Aorta (tissue), 5 donors: Measurements from ENCODE around the gene GLT1D1. TPM values are rescaled to one million over a fixed set of nuclear protein-coding genes. Genes with fewer than 3 reads are reported as not detected.
"Not testable (repeated sequence)": the region's sequence is repeated elsewhere in the genome, so short reads cannot be mapped to it uniquely, and the experiment has no call there.

Experiments
- ATAC-seq: fragments of 200-7000 bp; cut with Tn5 transposase; one replicate; pipeline ENCODE4 v1.9.1; 2022; ENCODE audit warnings: moderate library complexity; ENCODE audit not compliant: low FRiP score
- DNase-seq, 2 donors: peaks; one replicate each; pipeline ENCODE4 v3.0.0-alpha.2; 2020
- H3K27ac ChIP-seq, 2 donors: one replicate each; pipeline ENCODE4 v1.5.1; 2013; ENCODE audit warnings: low read length in 2 of 2, mild to moderate bottlenecking in 2 of 2, moderate library complexity in 2 of 2, control low read depth in 1 of 2, inconsistent platforms in 1 of 2, low read depth in 1 of 2
- H3K27me3 ChIP-seq, 2 donors: one replicate each; pipeline ENCODE4 v1.6.1; 2013; ENCODE audit warnings: control low read depth in 1 of 2, low read length in 1 of 2, mild to moderate bottlenecking in 1 of 2, moderate library complexity in 1 of 2; ENCODE audit not compliant: insufficient read depth in 2 of 2, control insufficient read depth in 1 of 2
- H3K36me3 ChIP-seq, 2 donors: one replicate each; pipeline ENCODE4 v1.6.1; 2013; ENCODE audit warnings: control low read depth in 1 of 2, low read length in 1 of 2, mild to moderate bottlenecking in 1 of 2; ENCODE audit not compliant: insufficient read depth in 2 of 2, control insufficient read depth in 1 of 2
- H3K4me1 ChIP-seq, 2 donors: one replicate each; pipeline ENCODE4 v1.6.1; 2013; ENCODE audit warnings: low read length in 2 of 2, control low read depth in 1 of 2, mild to moderate bottlenecking in 1 of 2, moderate library complexity in 1 of 2; ENCODE audit not compliant: insufficient read depth in 2 of 2, control insufficient read depth in 1 of 2
- H3K4me3 ChIP-seq, 2 donors: one replicate each; pipeline ENCODE4 v1.5.1; 2013; ENCODE audit warnings: low read length in 2 of 2, control low read depth in 1 of 2, mild to moderate bottlenecking in 1 of 2
- H3K9me3 ChIP-seq: one replicate; pipeline ENCODE4 v1.6.1; 2013; ENCODE audit warnings: mild to moderate bottlenecking, low read length; ENCODE audit not compliant: control insufficient read depth
- WGBS, 2 donors: extraction: QIAGEN DNeasy Blood & Tissue Kit; methylation state at CpG; one replicate each; pipeline ENCODE4 v1.1.7; 2013; 5-methylcytosine and 5-hydroxymethylcytosine counted together
- intact Hi-C, 2 donors: fragments of 100-400 bp; cut with DNase I; formaldehyde crosslinking; loops; one replicate each; pipeline versions ENCODE4 v1.14.2 to v1.15.0; 2022
- polyA plus RNA-seq, 2 donors: library from polyadenylated mRNA; stranded (reverse); fragments of 200-250 nt; gene quantifications; one replicate each; pipeline ENCODE4 v1.2.3, GENCODE V29; 2013
- total RNA-seq, 2 donors: library from RNA; stranded (reverse); fragmentation: NEBNext Ultra II Directional; extraction: Animal tissue kit (Norgen Biotek cat#: 25700); gene quantifications; one replicate each; pipeline ENCODE4 v1.2.1, GENCODE V29; 2021
- donor health status: healthy with polysubstance abuse.
- donor health status: Bipolar disorder and iron deficiency.
- donor health status: DM: no; HTN: no; CAD: no.
- donor health status: DM: no; HTN: no; CAD: no.
- donor health status: DM: yes; HTN: yes; CAD: no.

The GLT1D1 gene
- total and polyA plus RNA-seq, 4 donors: 0.54 to 1.4 (median 0.78) TPM; not detected in 1

DNA sequence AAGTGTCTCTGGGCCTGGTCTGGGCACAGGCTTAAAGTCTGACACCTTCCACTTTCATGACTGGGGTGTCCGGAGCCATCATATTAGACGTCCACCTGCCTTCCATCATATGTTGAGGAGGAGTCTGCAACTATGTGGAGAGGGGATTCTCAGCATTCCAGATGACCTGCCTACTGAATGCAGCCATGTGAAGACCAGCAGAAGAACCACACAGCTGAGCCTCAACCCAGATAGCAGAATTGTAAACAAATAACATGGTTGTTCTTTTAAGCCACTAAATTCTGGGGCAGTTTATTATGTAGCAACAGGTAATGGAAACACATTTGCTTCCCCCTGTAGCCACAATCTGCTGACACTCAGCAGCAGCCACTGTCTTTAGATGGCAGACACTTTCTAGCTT, 25.6 kb upstream of the GLT1D1 start:
- intact Hi-C loops: no loop called here

DNA sequence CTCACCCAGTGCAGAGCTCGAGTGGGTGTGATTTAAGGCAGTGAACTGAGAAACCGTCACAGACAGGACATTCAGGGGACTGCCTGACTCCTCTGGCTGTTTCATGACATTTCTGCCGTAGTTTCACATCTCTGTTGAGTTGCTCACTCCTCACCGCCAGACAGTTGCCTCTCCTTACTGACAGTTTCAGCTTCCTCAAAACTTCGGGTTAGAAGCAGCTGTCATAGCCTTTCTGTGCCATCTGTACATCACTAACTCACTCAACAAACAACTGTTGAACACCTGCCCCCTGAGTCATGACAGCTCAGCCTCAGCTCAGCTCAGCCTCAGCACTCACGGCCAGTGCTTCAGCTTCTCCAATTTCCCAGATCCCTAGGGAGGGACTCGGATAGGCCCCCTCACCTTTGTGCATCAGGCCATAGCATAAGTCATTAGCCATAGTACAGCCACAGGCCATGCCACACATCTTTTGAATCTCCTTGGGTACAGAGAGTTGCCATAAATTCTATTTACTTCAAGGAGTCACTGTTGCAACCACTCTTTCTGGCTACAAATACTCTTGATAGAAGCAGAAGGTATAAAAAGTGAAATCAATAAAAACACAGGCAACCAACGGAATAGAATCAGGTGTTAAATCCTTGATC, 23.3 kb upstream of the GLT1D1 start:
- H3K4me3 ChIP-seq: no peak overlapping the region
- intact Hi-C loops: no loop called here
- H3K27me3 ChIP-seq: no peaks in the 10 kb centered on the region
- H3K9me3 ChIP-seq: peaks cover 3% of the 10 kb centered on the region
- no peaks in the 10 kb centered on the region for H3K36me3 ChIP-seq
- ATAC-seq (peak; percentile 33), DNase-seq (no peak)
- 73 to 75% methylated on average over 8 of the region's 8 CpGs for WGBS, 2 donors
- H3K4me1 ChIP-seq: no peaks in the 10 kb centered on the region
- no peak overlapping the region for H3K27ac ChIP-seq

More for the DNA sequence above, 25.6 kb upstream of the GLT1D1 start:
- H3K27ac ChIP-seq: no peak overlapping the region
- H3K4me3 ChIP-seq: no peak overlapping the region
- H3K9me3 ChIP-seq: peaks cover 3% of the 10 kb centered on the region
- DNase-seq (no peak), ATAC-seq (no peak)
- no peaks in the 10 kb centered on the region for H3K4me1 ChIP-seq
- no peaks in the 10 kb centered on the region for H3K27me3 ChIP-seq
- no peaks in the 10 kb centered on the region for H3K36me3 ChIP-seq
- WGBS, 2 donors: 93 to 97% methylated on average over 2 of the region's 2 CpGs

DNA sequence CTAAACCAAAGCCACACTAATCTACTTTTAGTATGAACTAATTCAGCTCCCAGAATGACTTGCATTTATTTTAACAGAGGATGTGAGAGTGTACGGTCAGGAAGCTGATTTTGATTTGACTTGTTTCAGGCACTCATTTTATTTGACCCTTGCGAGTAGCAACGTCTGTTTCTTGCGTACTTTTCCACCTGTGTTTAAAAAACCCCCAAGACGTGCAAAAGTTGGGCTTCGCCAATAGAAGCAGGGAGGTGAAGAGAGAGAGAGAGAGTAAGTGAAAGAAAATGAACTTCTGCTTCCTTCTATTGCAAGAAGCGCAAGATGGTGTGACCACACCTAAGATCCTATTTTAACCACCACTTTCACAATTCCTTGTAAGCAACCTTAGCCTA, 22.8 kb upstream of the GLT1D1 start:
- DNase-seq (no peak), ATAC-seq (no peak)
- Histone ChIP-seq H3K27ac (no peak overlapping the region), H3K4me3 (no peak overlapping the region), H3K4me1 (no peaks in the 10 kb centered on the region), H3K36me3 (no peaks in the 10 kb centered on the region), H3K9me3 (peaks cover 5% of the 10 kb centered on the region), H3K27me3 (no peaks in the 10 kb centered on the region)
- intact Hi-C loops: no loop called here
- 82 to 84% methylated on average over 7 of the region's 7 CpGs for WGBS, 2 donors

DNA sequence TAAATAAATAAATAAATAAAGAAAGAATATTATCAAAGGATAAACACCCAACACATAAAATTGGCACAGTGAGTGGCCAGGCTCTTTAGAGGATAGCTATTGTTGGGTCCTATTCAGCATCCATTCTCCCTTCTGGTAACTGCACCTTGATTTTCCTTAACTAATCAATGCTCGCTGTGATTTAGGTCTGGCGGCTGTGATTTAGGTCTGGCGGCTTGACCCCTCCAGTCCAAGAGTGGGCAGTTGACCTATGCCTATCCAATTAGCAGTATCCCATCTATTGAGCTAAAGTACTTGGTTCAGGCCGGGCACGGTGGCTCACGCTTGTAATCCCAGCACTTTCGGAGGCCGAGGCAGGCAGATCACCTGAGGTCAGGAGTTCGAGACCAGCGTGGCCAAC, 19.9 kb upstream of the GLT1D1 start:
- ATAC-seq (no peak), DNase-seq (no peak)
- intact Hi-C loops: no loop called here
- no peaks in the 10 kb centered on the region for H3K27me3 ChIP-seq
- H3K9me3 ChIP-seq: peaks cover 1% of the 10 kb centered on the region
- no peak overlapping the region for H3K4me3 ChIP-seq
- no peaks in the 10 kb centered on the region for H3K36me3 ChIP-seq
- WGBS, 2 donors: 97% methylated on average over 10 of the region's 10 CpGs
- no peaks in the 10 kb centered on the region for H3K4me1 ChIP-seq
- H3K27ac ChIP-seq: no peak overlapping the region

GRCh38 chr12:128839885-128840284, 13.4 kb upstream of the GLT1D1 start:
- H3K36me3 ChIP-seq, H3K9me3 ChIP-seq, H3K4me1 ChIP-seq, DNase-seq, H3K27me3 ChIP-seq, intact Hi-C loops, ATAC-seq, H3K27ac ChIP-seq, H3K4me3 ChIP-seq: not testable (repeated sequence)
- WGBS, 2 donors: 67 to 75% methylated on average over 12 of the region's 12 CpGs

DNA sequence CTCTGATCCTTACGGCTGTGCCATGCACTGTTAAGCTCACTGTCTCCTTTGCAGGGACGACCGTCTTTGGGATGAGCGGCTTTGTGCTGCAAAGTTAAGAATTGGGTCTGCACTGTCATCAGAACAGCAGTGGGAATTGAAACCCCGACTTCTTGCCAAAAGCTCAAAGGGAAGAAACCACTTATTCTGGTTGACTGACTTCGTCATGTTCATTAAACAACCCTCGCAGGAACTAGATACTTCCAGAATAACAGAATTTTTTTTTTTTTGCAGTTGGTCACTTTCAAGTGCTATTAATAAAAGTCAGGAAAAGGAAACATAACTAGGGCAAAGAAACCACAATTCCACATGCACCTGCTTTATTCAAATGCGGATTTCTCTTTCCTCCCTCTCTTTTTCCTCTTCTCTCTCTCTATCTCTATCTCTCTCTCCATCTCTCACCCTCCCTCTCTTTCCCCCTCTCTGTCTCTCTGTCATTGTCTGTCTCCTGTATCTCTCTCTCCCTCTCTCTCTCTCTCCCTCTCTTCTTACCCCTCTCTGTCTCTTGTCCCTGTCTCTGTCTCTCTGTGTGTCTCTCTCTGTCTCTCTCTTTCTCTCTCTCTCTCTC, 12.3 kb upstream of the GLT1D1 start:
- 43 to 57% methylated on average over 8 of the region's 8 CpGs for WGBS, 2 donors
- intact Hi-C loops: no loop called here
- Histone ChIP-seq H3K36me3 (no peaks in the 10 kb centered on the region), H3K9me3 (peaks cover 2% of the 10 kb centered on the region), H3K27ac (no peak overlapping the region), H3K4me3 (no peak overlapping the region), H3K4me1 (no peaks in the 10 kb centered on the region), H3K27me3 (no peaks in the 10 kb centered on the region)
- DNase-seq (no peak), ATAC-seq (no peak)

- peaks cover 2% of the 10 kb centered on the region for H3K9me3 ChIP-seq
- 92% methylated on average over 11 of the region's 11 CpGs for WGBS, 2 donors
- intact Hi-C loops: no loop called here
- no peak overlapping the region for H3K27ac ChIP-seq
- no peaks in the 10 kb centered on the region for H3K4me1 ChIP-seq
- no peaks in the 10 kb centered on the region for H3K36me3 ChIP-seq
- ATAC-seq: no peak
- no peak overlapping the region for H3K4me3 ChIP-seq
- no peaks in the 10 kb centered on the region for H3K27me3 ChIP-seq
- no peak for DNase-seq
Measured at GRCh38 chr12:128842579-128842978, 10.7 kb upstream of the GLT1D1 start.

DNA sequence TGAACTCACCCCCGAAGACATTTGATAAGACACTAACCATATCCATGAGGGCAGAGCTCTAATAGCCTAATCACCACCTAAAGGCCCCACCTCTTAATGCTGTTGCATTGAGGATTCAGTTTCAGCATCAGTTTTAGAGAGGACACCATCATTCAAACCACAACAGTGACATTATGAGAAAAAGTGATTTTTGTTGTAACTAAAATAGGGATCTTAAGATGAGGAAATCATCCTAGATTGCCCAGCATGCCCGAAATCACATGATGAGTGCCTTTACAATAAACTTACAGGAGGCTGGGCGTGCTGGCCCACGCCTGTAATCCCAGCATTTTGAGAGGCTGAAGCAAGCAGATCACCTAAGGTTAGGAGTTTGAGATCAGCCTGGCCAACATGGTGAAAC, 9.7 kb upstream of the GLT1D1 start:
- H3K4me3 ChIP-seq: no peak overlapping the region
- no peaks in the 10 kb centered on the region for H3K27me3 ChIP-seq
- intact Hi-C loops: no loop called here
- peaks cover 2% of the 10 kb centered on the region for H3K9me3 ChIP-seq
- 85 to 88% methylated on average over 4 of the region's 4 CpGs for WGBS, 2 donors
- ATAC-seq: no peak
- H3K4me1 ChIP-seq: no peaks in the 10 kb centered on the region
- DNase-seq: peak in 1 of 2 donors; percentile 23
- H3K27ac ChIP-seq: no peak overlapping the region
- H3K36me3 ChIP-seq: no peaks in the 10 kb centered on the region

DNA sequence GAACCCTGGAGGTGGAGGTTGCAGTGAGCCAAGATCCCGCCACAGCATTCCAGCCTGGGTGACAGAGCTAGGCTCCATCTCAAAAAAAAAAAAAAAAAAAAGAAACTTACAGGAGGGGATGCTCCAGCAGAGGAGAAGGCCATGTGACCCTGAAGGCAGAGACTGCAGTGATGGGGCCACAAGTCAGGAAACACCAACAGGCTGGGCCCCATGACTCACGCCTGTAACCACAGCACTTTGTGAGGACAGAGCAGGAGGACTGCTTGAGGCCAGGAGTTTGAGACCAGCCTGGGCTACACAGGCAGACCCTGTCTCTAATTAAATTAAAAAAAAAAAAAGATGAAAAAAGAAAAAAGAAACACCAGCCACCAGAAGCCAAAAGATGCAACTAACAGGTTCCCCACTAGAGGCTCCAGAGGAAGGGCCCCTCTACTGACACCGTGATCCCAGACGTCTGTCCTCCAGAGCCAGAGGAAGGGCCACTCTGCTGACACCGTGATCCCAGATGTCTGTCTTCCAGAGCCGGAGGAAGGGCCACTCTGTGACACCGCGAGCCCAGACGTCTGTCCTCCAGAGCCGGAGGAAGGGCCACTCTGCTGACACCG, 9.1 kb upstream of the GLT1D1 start:
- DNase-seq: peak; percentile 36 to 69
- no peak for ATAC-seq
- intact Hi-C loops: no loop called here
- WGBS, 2 donors: 60 to 70% methylated on average over 11 of the region's 11 CpGs
- H3K9me3 ChIP-seq: peaks cover 2% of the 10 kb centered on the region
- H3K27me3 ChIP-seq: no peaks in the 10 kb centered on the region
- H3K4me3 ChIP-seq: no peak overlapping the region
- no peaks in the 10 kb centered on the region for H3K36me3 ChIP-seq
- no peak overlapping the region for H3K27ac ChIP-seq
- no peaks in the 10 kb centered on the region for H3K4me1 ChIP-seq
